GM23338 (cell line): ENCODE measurements around the gene THUMPD2. TPM values are rescaled to one million over a fixed set of nuclear protein-coding genes. Genes with fewer than 3 reads are reported as not detected.

ENCODE experiments used
- ATAC-seq: fragments of 200-7000 bp; cut with Tn5 transposase; 3 replicates; pipeline ENCODE4 v1.9.1; 2020
- DNase-seq: peaks from one replicate; pipeline ENCODE4 v3.0.0-alpha.2; 2015; ENCODE audit warnings: low spot score
- H2AFZ ChIP-seq: fragments of 200-600 bp; sonication (generic); 2 replicates; pipeline ENCODE4 v1.8.0; 2016; ENCODE audit warnings: antibody characterized with exemption, mild to moderate bottlenecking, moderate library complexity
- H3F3A ChIP-seq: fragments of 200-600 bp; sonication (generic); replicated peaks from 2 replicates; pipeline ENCODE4 v1.8.0; 2017; ENCODE audit warnings: antibody characterized with exemption, mixed run types, low read depth
- H3K27ac ChIP-seq: fragments of 200-600 bp; sonication (generic); 2 replicates; pipeline ENCODE4 v1.6.1; 2016; ENCODE audit warnings: low read depth
- H3K27me3 ChIP-seq: fragments of 200-600 bp; sonication (generic); 2 replicates; pipeline ENCODE4 v1.8.0; 2016; ENCODE audit warnings: mild to moderate bottlenecking, mixed run types, moderate library complexity; ENCODE audit not compliant: insufficient read depth
- H3K36me3 ChIP-seq: fragments of 200-600 bp; sonication (generic); 2 replicates; pipeline ENCODE4 v1.8.0; 2016; ENCODE audit warnings: mild to moderate bottlenecking; ENCODE audit not compliant: insufficient read depth
- H3K4me1 ChIP-seq: fragments of 200-600 bp; sonication (generic); 2 replicates; pipeline ENCODE4 v1.8.0; 2016; ENCODE audit warnings: mild to moderate bottlenecking, moderate library complexity; ENCODE audit not compliant: insufficient read depth
- H3K4me2 ChIP-seq: fragments of 200-600 bp; sonication (generic); 2 replicates; pipeline ENCODE4 v1.7.1; 2017; ENCODE audit warnings: mixed run types
- H3K4me3 ChIP-seq: fragments of 200-600 bp; sonication (generic); 2 replicates; pipeline ENCODE4 v1.6.1; 2016; ENCODE audit warnings: mixed run types
- H3K79me2 ChIP-seq: fragments of 200-600 bp; sonication (generic); replicated peaks from 2 replicates; pipeline ENCODE4 v1.8.0; 2017; ENCODE audit warnings: mild to moderate bottlenecking; ENCODE audit not compliant: insufficient read depth
- H3K9me2 ChIP-seq: fragments of 200-600 bp; sonication (generic); 2 replicates; pipeline ENCODE4 v1.8.0; 2017; ENCODE audit not compliant: insufficient read depth
- H4K20me1 ChIP-seq: fragments of 200-600 bp; sonication (generic); replicated peaks from 2 replicates; pipeline ENCODE4 v1.8.0; 2017; ENCODE audit warnings: mild to moderate bottlenecking; ENCODE audit not compliant: insufficient read depth
- H3K27ac Mint-ChIP-seq: 2 replicates; pipeline ENCODE4 v1.8.0; 2020; ENCODE audit warnings: inconsistent platforms, mild to moderate bottlenecking, moderate library complexity, mixed read lengths
- H3K27me3 Mint-ChIP-seq: 3 replicates; pipeline ENCODE4 v1.8.0; 2022; ENCODE audit warnings: low read depth, mild to moderate bottlenecking, moderate library complexity, mixed read lengths, inconsistent platforms; ENCODE audit not compliant: insufficient read depth, poor library complexity
- H3K36me3 Mint-ChIP-seq: 3 replicates; pipeline ENCODE4 v1.8.0; 2021; ENCODE audit warnings: low read depth, mild to moderate bottlenecking, inconsistent platforms, moderate library complexity, mixed read lengths
- H3K4me1 Mint-ChIP-seq: 3 replicates; pipeline ENCODE4 v1.8.0; 2020; ENCODE audit warnings: mild to moderate bottlenecking, inconsistent platforms, mixed read lengths
- H3K4me3 Mint-ChIP-seq: 3 replicates; pipeline ENCODE4 v1.8.0; 2021; ENCODE audit warnings: moderate library complexity, mild to moderate bottlenecking, inconsistent platforms, mixed read lengths
- H3K9me3 Mint-ChIP-seq: 3 replicates; pipeline ENCODE4 v1.8.0; 2020; ENCODE audit warnings: moderate library complexity, mild to moderate bottlenecking, inconsistent platforms, mixed read lengths
- ETS1 ChIP-seq: IDR thresholded peaks from 2 replicates; pipeline ENCODE4 v1.6.1; 2016; ENCODE audit warnings: antibody characterized with exemption
- EZH2 ChIP-seq: fragments of 200-600 bp; sonication (generic); IDR thresholded peaks from one replicate; pipeline ENCODE4 v1.8.0; 2017; ENCODE audit warnings: antibody characterized with exemption, mild to moderate bottlenecking, low read depth; ENCODE audit not compliant: unreplicated experiment
- EZH2phosphoT487 ChIP-seq: fragments of 200-600 bp; sonication (generic); IDR thresholded peaks from one replicate; pipeline ENCODE4 v1.8.1; 2018; ENCODE audit warnings: antibody characterized with exemption; ENCODE audit not compliant: unreplicated experiment
- JUNB ChIP-seq: IDR thresholded peaks from one replicate; pipeline ENCODE4 v1.6.1; 2016; ENCODE audit warnings: antibody characterized with exemption; ENCODE audit not compliant: unreplicated experiment
- NANOG ChIP-seq: IDR thresholded peaks from 2 replicates; pipeline ENCODE4 v1.6.1; 2016; ENCODE audit warnings: antibody characterized with exemption, borderline replicate concordance
- STAT1 ChIP-seq: IDR thresholded peaks from one replicate; pipeline ENCODE4 v1.6.1; 2016; ENCODE audit warnings: antibody characterized with exemption; ENCODE audit not compliant: unreplicated experiment
- ZNF114 ChIP-seq: fragments of 250-450 bp; sonication (Bioruptor Pico); IDR thresholded peaks from 2 replicates; pipeline ENCODE4 v1.5.0; 2020; ENCODE audit warnings: mild to moderate bottlenecking, moderate library complexity
- ZNF331 ChIP-seq: fragments of 250-450 bp; sonication (Bioruptor Pico); IDR thresholded peaks from 2 replicates; pipeline ENCODE4 v1.5.0; 2020; ENCODE audit warnings: low read depth, mild to moderate bottlenecking, moderate library complexity
- ZNF462 ChIP-seq: fragments of 250-450 bp; sonication (Bioruptor Pico); IDR thresholded peaks from 2 replicates; pipeline ENCODE4 v1.5.0; 2020; ENCODE audit warnings: mild to moderate bottlenecking, moderate library complexity
- polyA plus RNA-seq: library from polyadenylated mRNA; unstranded; fragments of >200 nt; fragmentation: Nextera tagmentation; extraction: Ambion mirVana; gene quantifications from 2 replicates; pipeline ENCODE4 v1.2.1, GENCODE V29; 2016
- total RNA-seq: library from RNA; depleted of rRNA; stranded (reverse); fragments of >200 nt; shearing (Covaris generic); gene quantifications from 2 replicates; pipeline ENCODE4 v1.2.3, GENCODE V29; 2014
- TF ChIP-seq, protein P1 (sequence below), 2 experiments: fragments of 200-600 bp in 1 of 2; sonication (generic) in 1 of 2; conservative IDR thresholded peaks; 2 replicates each; pipeline versions ENCODE4 v1.5.1 to v1.6.1; 2016 to 2017; ENCODE audit warnings: antibody characterized with exemption in 2 of 2, low read depth in 2 of 2, mild to moderate bottlenecking in 2 of 2, moderate library complexity in 1 of 2

THUMPD2 gene
- total and polyA plus RNA-seq, 2 experiments from 2014 or later, result 19.5 to 25.1 TPM

GRCh38 chr2:39762448-39762847 lies 16.6 kb downstream of the THUMPD2 start (continued):
- TF ChIP-seq, protein P1, sequence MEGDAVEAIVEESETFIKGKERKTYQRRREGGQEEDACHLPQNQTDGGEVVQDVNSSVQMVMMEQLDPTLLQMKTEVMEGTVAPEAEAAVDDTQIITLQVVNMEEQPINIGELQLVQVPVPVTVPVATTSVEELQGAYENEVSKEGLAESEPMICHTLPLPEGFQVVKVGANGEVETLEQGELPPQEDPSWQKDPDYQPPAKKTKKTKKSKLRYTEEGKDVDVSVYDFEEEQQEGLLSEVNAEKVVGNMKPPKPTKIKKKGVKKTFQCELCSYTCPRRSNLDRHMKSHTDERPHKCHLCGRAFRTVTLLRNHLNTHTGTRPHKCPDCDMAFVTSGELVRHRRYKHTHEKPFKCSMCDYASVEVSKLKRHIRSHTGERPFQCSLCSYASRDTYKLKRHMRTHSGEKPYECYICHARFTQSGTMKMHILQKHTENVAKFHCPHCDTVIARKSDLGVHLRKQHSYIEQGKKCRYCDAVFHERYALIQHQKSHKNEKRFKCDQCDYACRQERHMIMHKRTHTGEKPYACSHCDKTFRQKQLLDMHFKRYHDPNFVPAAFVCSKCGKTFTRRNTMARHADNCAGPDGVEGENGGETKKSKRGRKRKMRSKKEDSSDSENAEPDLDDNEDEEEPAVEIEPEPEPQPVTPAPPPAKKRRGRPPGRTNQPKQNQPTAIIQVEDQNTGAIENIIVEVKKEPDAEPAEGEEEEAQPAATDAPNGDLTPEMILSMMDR (conservative IDR thresholded peaks at IDR 0.05; ENCODE audit: low read depth in 2 of 2), result no peak
- TF ChIP-seq EZH2 (no peak), ZNF331 (CRISPR knock-in tag) (no peak), JUNB (no peak)

GRCh38 chr2:39757156-39757555 lies 21.9 kb downstream of the THUMPD2 start:
- Histone ChIP-seq H2AFZ (no peak overlapping the region), H3K79me2 (no peaks in the 10 kb centered on the region), H3K27ac (no peak overlapping the region), H3K9me2 (no peaks in the 10 kb centered on the region), H3K36me3 (peaks cover 37% of the 10 kb centered on the region), H4K20me1 (no peaks in the 10 kb centered on the region), H3F3A (no peaks in the 10 kb centered on the region), H3K4me3 (no peak overlapping the region), H3K4me2 (no peak overlapping the region), H3K27me3 (no peaks in the 10 kb centered on the region), H3K4me1 (no peaks in the 10 kb centered on the region)
- H3K4me3 Mint-ChIP-seq, result no peak overlapping the region
- no peak overlapping the region for H3K27ac Mint-ChIP-seq
- ATAC-seq, result no peak
- no peaks in the 10 kb centered on the region for H3K27me3 Mint-ChIP-seq
- H3K9me3 Mint-ChIP-seq, result no peaks in the 10 kb centered on the region
- no peak for DNase-seq
- peaks cover 61% of the 10 kb centered on the region for H3K36me3 Mint-ChIP-seq
- no peaks in the 10 kb centered on the region for H3K4me1 Mint-ChIP-seq
- TF ChIP-seq EZH2phosphoT487 (no peak), ZNF114 (CRISPR knock-in tag) (no peak), EZH2 (no peak), ZNF331 (CRISPR knock-in tag) (no peak), ZNF462 (CRISPR knock-in tag) (no peak), STAT1 (no peak), JUNB (no peak), NANOG (no peak), ETS1 (no peak)
- TF ChIP-seq, protein P1 (conservative IDR thresholded peaks at IDR 0.05; ENCODE audit: low read depth in 2 of 2), result no peak
